Fibroblast of skin of left biceps (primary cell): ENCODE results near the gene DTNBP1.

Source experiments
- DNase-seq, 2 experiments: peaks; one replicate each; pipeline ENCODE4 v3.0.0-alpha.2; 2013; ENCODE audit warnings: low read depth in 2 of 2

Gene DTNBP1

DNA sequence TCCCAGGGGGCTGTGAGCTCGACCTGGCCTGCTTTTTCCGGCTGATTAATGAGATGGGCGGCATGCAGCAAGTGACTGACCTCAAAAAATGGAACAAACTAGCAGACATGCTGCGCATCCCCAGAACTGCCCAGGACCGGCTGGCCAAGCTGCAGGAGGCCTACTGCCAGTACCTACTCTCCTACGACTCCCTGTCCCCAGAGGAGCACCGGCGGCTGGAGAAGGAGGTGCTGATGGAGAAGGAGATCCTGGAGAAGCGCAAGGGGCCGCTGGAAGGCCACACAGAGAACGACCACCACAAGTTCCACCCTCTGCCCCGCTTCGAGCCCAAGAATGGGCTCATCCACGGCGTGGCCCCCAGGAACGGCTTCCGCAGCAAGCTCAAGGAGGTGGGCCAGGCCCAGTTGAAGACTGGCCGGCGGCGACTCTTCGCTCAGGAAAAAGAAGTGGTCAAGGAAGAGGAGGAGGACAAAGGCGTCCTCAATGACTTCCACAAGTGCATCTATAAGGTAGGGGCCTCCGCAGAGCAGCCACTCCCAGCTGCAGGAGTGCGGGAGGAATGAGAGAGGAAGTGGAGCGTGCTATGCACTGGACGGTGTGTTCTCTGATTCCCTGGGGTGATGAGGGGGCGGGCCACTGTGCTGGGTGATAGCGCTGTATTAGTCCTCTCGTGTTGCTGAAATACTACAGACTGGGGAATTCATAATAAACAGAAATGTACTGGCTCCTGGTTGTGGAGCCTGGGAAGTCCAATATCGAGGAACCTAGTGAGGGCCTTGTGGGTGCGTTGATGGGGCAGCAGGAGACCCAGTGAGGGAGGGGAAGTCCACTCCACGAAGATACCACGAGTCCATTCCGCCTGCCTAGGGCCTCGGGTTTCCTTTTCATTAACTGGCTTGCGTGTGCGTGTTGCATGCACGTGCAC lies 161.7 kb downstream of the DTNBP1 start:
- DNase-seq = no peak

DNA sequence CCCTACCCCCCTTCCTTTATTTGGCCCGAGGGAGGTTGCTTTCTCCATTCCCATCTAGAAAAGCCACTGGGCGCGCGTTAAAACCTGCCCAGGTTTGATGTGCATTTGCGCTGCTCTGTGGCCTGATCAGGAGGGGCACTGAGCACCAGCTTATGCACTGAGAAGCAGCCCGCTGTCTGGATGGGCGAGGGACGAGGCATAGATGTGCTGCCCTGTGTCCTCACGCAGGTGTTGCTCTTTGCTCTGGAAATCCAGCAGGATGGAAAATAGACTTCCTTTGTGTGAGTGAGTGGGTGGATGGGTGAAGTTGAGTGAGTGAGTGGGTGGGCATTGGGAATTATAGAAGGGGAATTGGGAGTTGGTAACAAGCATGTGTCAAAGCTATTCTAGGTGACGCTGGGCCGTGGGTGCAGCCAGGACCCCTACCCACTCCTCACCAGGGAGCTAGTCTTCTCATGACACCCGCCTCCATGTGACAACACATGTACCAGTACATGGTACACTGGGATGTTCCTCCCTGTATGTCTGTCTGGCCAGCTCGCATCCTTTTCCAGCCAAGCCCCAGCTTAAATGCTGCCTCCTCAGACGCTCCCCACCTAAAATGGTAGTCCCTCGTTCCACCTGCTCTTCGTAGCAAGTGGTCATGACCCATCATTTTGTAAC lies 162.6 kb downstream of the DTNBP1 start:
- no peak for DNase-seq

DNA sequence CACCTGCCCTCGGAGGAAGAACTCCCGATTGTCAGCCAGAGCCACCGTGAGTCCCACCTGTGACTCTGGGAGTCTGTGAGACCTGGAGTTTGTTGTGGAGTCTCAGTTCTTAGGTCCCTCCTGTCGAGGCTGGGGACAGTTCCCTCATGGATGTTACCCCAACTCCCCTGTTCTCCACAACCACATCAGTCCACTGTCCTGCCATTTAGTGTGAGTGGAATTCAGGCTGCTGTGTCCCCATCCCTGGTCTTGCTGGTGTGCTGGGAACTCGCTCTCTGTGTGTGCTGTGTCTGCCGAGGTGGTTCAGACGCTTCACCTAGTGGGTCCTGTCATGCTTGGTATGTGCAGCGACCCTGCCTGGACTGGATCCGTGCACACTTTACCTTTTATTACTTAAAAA lies 163.2 kb downstream of the DTNBP1 start:
- DNase-seq = no peak

DNA sequence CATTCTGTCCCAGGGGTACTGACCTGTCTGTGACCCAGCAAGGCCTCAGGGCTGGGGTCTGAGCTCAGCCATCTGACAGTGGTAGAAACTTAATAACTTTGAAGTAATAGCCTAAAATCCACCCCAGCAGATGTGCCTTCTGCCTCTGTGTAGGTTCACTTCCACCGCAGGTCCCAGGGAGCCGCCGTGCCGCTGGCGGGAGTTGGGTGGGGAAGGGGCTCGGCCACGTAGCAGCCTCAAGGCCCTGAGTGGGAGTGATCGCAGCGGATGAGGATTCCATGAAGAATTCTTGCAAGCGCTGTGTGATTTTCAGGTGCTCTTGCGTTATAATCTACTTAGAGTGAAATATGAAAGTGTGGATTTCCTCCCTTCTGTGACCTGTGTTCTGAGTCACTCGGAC lies 163.7 kb downstream of the DTNBP1 start:
- no peak for DNase-seq

DNA sequence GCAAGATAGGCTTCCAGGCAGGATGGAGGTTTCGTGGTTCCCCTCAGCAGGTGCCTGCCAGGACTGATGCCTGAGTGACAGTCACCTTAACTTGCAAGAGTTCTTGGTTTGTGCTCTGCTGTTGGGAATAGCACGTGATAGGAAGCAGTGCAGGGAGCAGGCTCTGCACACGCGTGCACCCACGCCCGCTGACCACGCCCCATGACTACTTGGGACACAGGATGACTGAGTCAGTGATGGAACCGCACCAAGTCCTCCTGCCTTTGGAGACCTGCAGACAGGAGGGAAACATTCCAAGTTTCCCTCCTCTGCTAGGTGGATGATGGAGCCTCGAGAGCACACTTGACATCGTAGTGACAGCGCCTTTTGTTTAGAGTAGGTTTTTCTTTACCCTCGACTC lies 164.2 kb downstream of the DTNBP1 start:
- DNase-seq = no peak

DNA sequence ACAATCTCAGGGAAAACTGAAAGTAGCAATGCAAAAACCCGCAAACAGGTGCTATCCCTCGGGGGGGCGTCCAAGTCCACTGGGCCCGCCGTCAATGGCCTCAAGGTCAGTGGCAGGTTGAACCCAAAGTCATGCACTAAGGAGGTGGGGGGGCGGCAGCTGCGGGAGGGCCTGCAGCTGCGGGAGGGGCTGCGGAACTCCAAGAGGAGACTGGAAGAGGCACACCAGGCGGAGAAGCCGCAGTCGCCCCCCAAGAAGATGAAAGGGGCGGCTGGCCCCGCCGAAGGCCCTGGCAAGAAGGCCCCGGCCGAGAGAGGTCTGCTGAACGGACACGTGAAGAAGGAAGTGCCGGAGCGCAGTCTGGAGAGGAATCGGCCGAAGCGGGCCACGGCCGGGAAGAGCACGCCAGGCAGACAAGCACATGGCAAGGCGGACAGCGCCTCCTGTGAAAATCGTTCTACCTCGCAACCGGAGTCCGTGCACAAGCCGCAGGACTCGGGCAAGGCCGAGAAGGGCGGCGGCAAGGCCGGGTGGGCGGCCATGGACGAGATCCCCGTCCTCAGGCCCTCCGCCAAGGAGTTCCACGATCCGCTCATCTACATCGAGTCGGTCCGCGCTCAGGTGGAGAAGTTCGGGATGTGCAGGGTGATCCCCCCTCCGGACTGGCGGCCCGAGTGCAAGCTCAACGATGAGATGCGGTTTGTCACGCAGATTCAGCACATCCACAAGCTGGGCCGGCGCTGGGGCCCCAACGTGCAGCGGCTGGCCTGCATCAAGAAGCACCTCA lies 166.3 kb downstream of the DTNBP1 start:
- DNase-seq = no peak

DNA sequence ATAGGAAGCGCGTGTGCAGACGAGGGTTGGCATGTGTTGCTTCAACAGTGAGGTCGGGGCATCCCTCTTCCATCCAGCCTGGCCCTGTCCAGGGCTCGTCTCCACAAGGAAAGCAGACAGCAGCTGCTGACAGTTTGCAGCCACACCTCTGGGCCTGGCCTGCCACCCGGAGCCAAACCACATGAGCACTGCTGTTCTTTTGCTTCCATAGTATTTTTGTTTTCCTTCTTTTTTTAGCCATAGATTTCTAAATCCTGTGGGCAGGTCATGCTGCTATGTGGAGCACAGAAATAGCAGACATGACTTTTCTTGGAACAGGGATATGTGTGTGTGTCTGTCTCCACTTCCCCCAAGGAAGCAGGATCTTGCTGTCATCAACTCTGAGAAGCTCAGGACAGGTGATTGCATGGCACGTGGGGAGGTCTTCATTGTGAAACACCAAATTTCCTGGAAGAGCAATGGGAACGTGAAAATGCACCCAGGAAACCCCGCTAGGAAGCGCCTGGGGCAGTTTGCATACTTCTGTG lies 167.4 kb downstream of the DTNBP1 start:
- no peak for DNase-seq

DNA sequence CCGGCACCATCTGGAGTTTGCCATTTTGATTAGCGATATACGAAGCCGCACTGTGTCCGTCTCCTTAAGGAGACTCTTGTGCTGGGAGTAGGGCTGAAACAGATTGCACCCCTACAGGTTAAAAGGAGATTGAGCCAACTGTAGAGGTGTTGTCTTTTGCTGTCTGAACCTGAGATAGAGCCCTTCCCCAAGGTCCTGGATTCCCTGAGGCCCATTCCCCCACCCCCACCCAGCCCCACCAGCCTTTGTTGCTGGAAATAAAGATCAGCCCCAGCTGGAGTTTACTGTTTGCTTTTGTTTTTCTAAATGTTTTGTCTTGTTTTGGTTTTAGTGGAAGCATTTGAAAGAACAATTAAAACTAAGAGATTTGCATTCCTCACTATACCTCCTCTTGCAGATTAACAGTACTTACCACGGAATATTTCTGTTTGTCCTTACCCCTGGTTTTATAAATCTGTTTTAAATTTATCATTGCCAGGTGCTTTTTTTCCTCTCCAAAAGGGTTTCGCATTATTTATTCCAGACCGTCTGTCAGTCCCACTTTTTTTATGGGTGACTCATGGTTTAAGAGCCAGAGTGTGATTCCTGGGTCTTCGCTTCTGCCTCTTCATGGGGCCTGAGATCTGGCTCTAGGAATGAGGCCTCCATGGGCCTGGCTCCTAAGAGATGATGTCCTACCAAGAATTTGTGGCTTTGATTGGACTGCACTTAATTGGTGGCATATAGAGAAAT lies 169.2 kb downstream of the DTNBP1 start:
- DNase-seq = peak; percentile 39 to 46

DNA sequence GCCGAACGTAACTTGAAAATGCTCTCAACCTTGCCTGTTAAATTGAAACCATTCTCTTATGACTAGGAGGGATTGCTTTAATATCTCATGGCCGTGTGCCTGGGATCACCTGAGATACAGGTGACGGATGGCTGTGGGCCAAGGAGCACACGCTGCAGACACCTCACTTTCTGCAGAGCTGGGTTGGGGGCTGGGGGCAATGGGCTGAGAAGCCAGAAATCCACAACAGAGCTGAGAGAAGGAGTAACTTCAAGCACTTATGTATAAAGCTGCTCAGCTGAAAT lies 170.9 kb downstream of the DTNBP1 start:
- DNase-seq = no peak

DNA sequence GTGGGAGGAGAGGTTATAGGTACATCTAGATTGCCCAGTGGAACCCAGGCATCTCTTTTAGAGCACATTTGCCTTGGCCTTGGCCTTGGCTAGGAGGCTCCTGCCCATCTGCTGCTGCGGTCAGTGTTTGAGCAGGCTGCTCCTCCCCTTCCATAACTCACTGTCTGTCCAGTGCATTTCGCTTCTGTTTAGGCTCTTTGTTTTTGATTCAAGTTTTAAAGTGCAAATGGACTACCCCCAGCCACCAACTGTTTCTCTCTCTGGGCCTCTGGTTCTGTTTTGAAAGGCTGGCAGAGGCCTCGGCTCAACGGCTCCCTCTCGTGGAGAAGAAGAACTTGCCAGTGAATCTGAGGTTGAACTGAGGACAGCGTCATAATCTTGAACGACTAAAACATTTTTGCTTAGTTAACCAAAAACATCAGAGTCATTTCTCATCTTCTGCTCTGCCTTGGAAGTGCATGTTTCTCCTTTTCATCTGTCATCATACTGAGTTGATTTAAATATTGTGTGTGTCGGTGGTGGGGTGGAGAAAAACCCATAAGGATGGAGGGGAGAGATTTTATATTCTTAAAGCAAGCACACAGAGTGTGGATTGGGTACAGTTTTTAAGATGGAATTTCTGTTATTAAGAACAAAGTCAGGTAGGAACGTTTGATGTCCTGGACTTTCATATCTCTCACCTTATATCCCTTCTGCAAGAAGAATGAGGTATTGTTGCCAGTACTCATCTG lies 171.4 kb downstream of the DTNBP1 start:
- peak; percentile 56 to 62 for DNase-seq

DNA sequence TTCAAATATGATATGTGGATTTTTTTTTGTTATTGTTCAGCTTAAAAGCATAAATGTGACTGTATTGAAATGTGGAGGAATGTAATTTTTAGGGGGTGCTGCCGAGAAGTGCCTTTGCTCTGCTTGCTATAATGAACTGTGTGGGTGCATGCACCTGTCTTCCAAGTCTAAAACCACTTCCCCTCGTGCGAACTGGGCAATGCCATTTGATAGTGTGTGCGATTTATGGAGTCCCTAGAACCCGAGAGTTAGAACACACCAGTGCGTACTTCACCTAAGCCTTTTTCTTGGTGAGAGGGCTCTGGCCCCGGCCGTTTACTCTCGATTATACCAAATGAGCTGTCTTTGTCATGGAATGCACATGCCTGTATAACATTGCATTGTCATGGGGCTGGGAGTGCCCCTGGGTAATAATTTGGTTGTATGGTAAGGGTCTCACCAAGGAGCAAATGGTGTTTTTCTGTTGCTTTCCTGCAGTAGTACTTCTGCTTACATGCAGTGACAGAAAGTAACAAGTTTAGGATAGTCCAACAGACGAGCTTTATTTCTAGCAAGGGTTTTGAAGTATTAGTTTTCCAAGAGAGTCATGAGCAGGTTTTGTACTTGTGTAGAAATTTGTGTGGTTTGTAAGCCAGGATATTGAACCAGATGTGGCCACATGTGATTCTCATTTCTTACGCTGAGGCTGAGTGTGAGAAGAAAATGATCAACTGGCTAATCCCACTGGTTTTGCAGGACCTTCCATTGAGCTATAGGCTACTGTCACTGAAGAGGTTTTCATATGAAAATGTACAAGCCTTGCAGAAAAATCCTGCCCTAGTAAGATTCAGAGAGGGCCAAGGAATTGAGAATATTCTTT lies 172.4 kb downstream of the DTNBP1 start:
- no peak for DNase-seq

DNA sequence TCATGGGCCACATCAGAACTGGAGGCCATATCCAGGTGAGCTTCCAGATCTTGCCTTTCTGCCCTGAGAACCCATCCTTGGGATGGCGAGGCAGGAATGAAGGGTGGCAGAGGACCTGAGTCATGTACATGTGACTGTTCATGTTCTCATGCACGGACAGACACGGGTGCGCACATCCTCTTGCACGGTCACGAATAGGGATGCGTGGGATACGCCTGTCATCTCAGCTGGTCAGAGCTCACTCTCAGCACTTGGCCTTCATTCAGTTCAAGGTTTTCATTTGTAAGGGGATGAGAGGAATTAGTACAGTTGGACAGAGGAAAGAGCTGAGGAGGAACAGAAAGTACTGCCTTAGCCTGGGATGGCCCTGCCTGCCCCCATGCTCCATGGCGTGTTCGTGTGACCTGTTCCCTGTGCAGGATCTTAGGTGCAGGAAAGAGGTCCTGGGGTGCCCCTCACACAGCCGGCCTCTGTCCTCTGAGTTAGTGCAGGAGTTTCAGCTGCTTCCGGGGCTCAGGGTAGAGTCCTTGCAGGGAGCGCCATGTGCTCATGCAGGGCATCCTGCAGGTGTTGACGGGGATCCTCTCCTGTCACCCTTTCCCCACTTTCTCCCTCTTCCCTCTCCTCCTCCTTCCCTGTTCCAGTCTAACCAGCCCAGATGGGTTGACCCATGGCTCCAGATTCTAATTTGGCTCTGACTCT lies 173.4 kb downstream of the DTNBP1 start:
- no peak for DNase-seq

DNA sequence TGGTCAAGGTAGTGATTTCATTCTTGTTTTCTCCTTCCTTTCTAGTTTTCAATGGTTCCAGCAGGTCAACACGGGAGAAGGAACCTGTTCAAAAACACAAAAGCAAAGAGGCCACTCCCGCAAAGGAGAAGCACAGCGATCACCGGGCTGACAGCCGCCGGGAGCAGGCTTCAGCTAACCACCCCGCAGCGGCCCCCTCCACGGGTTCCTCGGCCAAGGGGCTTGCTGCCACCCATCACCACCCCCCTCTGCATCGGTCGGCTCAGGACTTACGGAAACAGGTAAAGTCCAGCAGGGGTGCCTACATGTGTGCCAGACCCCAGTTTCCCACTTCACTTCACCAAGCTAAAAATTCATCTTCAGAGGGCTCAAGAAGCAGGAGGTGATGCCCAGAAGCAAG lies 175.6 kb downstream of the DTNBP1 start:
- DNase-seq = no peak

DNA sequence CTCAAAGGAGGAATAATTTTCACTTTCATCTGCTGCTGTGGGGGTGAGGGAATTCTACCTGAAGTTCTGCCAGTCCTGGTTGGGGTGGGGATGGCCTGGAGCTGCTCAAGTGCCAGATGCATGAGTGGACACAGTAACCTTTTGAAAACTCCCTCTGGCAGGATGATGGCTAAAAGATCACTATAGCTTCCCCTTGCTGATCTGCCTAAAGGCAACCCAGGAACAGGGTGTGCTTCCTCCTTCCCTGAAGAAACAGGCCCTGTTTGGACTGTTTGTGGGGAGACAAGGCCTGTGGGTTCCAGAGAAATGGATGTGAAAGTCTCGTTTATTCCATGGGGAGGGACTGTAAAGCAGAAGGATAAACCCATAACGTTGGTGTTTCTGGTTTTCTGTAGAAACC lies 176.9 kb downstream of the DTNBP1 start:
- DNase-seq = no peak

DNA sequence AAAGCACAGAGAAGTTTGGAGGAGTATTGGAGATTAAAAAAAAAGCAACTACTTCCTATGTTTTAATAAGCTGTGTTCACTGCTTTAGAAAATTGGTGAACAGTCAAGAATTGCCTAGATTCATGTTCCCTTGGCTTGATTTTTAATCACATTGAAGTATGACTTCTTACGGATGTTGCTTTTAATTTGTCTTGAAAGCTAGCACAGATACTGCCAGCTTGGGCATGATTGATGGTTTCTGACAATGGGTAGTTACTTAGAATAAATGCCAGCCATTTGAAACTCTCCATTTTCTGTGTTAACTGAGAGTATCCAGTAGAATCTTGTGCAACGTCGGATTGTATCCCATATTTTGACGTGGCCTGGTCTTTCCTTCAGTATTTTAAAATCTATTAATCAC lies 178.0 kb downstream of the DTNBP1 start:
- DNase-seq = no peak

DNA sequence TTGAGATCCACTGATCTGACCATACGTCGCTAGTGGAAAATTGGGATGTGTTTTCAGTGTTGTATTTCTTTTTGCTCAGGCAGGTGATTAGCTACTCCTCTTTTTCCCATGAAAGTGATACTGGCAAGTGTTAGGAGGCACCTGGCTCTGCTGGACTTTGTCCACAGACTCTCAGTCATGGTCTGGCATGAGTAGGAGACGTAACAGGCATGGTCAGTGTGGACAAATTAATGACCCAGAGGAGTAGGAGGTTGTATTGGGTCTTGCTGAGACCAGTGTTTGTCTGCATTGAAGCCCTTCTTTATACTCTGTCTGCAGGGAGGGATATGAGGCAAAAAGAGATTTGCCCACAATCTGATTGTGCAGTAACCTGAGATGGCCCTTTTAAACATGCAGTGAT lies 178.7 kb downstream of the DTNBP1 start:
- no peak for DNase-seq

DNA sequence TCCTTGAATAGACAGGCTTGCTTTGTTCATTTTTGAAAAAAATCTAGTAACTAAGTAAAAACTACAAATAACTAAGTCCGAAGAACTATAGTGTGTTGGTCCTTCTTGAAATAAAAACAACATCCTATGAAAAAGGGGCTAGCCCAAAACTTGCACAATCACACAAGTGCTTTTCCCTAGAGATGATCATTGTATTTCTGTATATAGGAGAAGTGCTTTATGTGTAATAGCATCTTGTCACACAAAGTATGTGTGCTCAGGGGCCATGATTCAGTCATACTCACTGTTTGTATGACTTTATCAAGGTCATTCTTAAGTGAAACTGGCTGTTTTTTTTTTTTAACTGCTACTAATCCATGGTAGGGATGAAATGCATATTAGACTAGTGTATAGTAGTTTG lies 179.8 kb downstream of the DTNBP1 start:
- no peak for DNase-seq

DNA sequence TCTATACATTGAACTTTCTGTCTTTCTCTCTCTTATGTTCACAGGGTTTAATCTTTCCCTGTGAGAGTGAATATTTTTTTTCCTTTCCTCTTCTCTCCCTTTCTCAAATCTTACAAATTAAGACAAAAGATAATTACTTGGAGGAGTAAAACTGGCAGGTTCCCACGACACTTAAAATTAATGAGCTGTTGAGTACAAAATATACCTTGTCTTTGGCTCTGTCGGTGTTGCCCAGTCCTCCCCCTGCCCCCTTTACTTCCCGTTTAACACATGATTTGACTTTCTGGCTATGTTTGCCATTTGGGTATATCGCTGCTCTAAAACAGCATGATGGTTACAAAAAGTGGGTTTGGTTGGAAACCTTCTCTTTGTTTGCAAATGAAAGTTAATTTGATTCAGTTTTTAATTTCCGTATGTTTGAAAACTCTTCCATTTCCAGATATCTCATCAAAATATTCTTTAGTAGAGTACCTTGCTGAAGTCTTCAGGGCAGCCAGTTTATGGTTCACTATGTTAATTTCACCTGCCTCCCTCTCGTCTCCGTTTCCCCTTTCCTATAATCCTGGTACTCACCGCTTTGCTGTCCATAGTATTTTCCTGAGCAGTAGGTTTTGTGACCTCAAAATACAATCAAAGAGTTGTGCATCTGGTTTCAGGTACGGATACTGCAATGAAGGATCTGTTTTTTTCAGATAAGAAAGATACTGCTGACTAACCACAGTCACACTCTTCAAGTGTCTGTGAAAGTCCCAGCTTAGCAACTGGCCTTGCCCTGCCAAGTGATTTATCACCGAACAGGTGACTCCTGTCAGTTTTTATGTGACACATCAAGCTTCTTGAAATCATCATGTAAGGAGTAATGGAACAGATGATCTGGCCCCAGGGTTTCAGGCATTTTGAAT lies 181.2 kb downstream of the DTNBP1 start:
- no peak for DNase-seq
